ENCODE measurements around the gene IL1F10. TPM values are rescaled to one million over a fixed set of nuclear protein-coding genes. Genes with fewer than 3 reads are reported as not detected.

The IL1F10 gene
- total and polyA plus RNA-seq, 2 of the 8 experiments (the other 6 are each of a cell fraction or from before 2014, with no cell fraction given), result not detected

DNA sequence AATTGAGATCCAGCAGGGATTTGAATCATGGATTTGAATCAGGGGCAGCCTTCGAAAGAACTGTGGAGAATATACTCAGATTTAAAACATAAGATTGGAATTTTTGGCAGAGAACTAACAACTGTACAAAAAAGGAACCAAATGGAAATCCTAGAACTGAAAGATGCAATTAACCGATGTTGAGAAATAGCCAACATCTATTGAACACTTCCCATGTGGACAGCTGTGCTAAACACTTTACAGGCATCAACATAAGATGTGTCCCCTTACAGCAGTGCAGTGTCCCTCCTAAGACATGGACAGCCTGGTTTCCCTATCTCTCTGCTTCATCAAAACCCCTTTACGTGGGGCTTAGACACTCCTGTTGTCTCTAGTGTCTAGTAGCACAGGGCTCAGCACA is 56.0 kb downstream of the IL1F10 start:
- Histone ChIP-seq H2BK12ac (ENCODE audit: low read depth, low read length) (no peak overlapping the region), H2AK5ac (ENCODE audit: low read depth, low read length) (no peak overlapping the region), H3K79me1 (ENCODE audit: low read depth, low read length) (no peaks in the 10 kb centered on the region), H3K27me3 (replicated peaks in 1 of 4; ENCODE audit: control insufficient read depth in 3 of 4, extremely low read depth in 1 of 4, insufficient read depth in 3 of 4, low read length in 3 of 4) (no peaks in the 10 kb centered on the region), H3K4ac (replicated peaks; ENCODE audit: insufficient read length, low read depth, low read length) (no peak overlapping the region), H3K9me3 (ENCODE audit: insufficient read depth in 2 of 2, low read depth in 1 of 2, low read length in 1 of 2) (no peaks in the 10 kb centered on the region), H3K18ac (ENCODE audit: extremely low read depth, low read length) (no peak overlapping the region), H4K8ac (ENCODE audit: extremely low read depth, insufficient read depth, low read length) (no peak overlapping the region), H3K23ac (ENCODE audit: insufficient read length) (no peak overlapping the region), H3K14ac (ENCODE audit: insufficient read length) (no peak overlapping the region), H3K4me1 (replicated peaks in 1 of 4; ENCODE audit: control insufficient read depth in 3 of 4, insufficient read depth in 4 of 4, low read length in 3 of 4) (no peaks in the 10 kb centered on the region), H3K56ac (replicated peaks; ENCODE audit: insufficient read length, low read depth, low read length) (no peak overlapping the region), H3K36me3 (ENCODE audit: control insufficient read depth in 2 of 4, insufficient read depth in 4 of 4, low read length in 3 of 4) (no peaks in the 10 kb centered on the region), H3K79me2 (ENCODE audit: control insufficient read depth in 1 of 2, insufficient read depth in 2 of 2, low read length in 2 of 2) (no peaks in the 10 kb centered on the region), H3K9ac (replicated peaks in 1 of 4; ENCODE audit: extremely low read depth in 1 of 4, low read depth in 3 of 4, low read length in 3 of 4) (no peak overlapping the region), H3K4me3 (ENCODE audit: extremely low read depth in 1 of 4, insufficient read depth in 2 of 4, low read depth in 3 of 4, low read length in 4 of 4) (no peak overlapping the region), H3K23me2 (ENCODE audit: low read depth, low read length) (no peaks in the 10 kb centered on the region), H3K4me2 (ENCODE audit: insufficient read depth in 1 of 2, low read depth in 2 of 2, low read length in 2 of 2) (no peak overlapping the region), H4K20me1 (replicated peaks in 1 of 2; ENCODE audit: control insufficient read depth in 1 of 2, insufficient read depth in 2 of 2, low read length in 2 of 2) (peaks cover 0 to 2% of the 10 kb centered on the region in 2 experiments), H2BK120ac (replicated peaks; ENCODE audit: low read depth, low read length) (no peak overlapping the region), H3K27ac (ENCODE audit: low read depth, low read length) (no peak overlapping the region), H2BK20ac (ENCODE audit: low read length) (no peak overlapping the region), H4K91ac (replicated peaks; ENCODE audit: insufficient read length, low read length) (no peak overlapping the region), H2BK15ac (ENCODE audit: low read length) (no peak overlapping the region), H4K5ac (ENCODE audit: insufficient read length, low read depth, low read length) (no peak overlapping the region), H2AFZ (ENCODE audit: low read length) (no peak overlapping the region), H2BK5ac (ENCODE audit: low read depth, low read length) (no peak overlapping the region)
- CTCF ChIA-PET (ENCODE audit: partially characterized antibody), result interaction anchor here (1.6 to 1.7 kb wide), 2 partner anchors 10 to 13 kb away, joined by 4 to 9 read pairs; no protein-coding TSS in a partner anchor
- POLR2A ChIA-PET (ENCODE audit: partially characterized antibody), result no interaction called here
- DNase-seq (ENCODE audit: low read depth in 1 of 2, low spot score in 2 of 2), result no peak
- FAIRE-seq, result no peak
- TF ChIP-seq TAF1 (IDR thresholded peaks at IDR 0.05; ENCODE audit: low read depth, low read length) (no peak), SP1 (IDR thresholded peaks at IDR 0.05; ENCODE audit: low read depth, low read length) (no peak), CHD2 (IDR thresholded peaks at IDR 0.05; ENCODE audit: low read length) (no peak), EZH2 (IDR thresholded peaks at IDR 0.05; ENCODE audit: low read depth, low read length, severe bottlenecking) (no peak), GTF2F1 (IDR thresholded peaks at IDR 0.05; ENCODE audit: borderline replicate concordance, low read depth, low read length) (no peak), SRF (IDR thresholded peaks at IDR 0.05; ENCODE audit: low read depth, low read length) (no peak), SIRT6 (IDR thresholded peaks at IDR 0.05; ENCODE audit: low read length) (no peak), ZNF274 (IDR thresholded peaks at IDR 0.05; ENCODE audit: borderline replicate concordance, extremely low read depth, low read length) (no peak), YY1 (IDR thresholded peaks at IDR 0.05; ENCODE audit: low read depth, low read length) (no peak), SP4 (IDR thresholded peaks at IDR 0.05; ENCODE audit: low read length) (no peak), RNF2 (IDR thresholded peaks at IDR 0.05; ENCODE audit: borderline replicate concordance, low read depth, low read length, missing control alignments, poor library complexity, severe bottlenecking) (no peak), SAP30 (IDR thresholded peaks at IDR 0.05; ENCODE audit: insufficient read depth, insufficient replicate concordance, low read length) (no peak)
- TF ChIP-seq, protein P1, sequence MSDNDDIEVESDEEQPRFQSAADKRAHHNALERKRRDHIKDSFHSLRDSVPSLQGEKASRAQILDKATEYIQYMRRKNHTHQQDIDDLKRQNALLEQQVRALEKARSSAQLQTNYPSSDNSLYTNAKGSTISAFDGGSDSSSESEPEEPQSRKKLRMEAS (IDR thresholded peaks at IDR 0.05), result no peak
- WGBS, 2 experiments (ENCODE audit: extremely low coverage in 1 of 2, insufficient coverage in 1 of 2, insufficient read length in 1 of 2, insufficient replicate concordance in 2 of 2, low coverage in 1 of 2, low lambda C conversion rate in 2 of 2, missing lambda C conversion rate in 1 of 2), result 90% methylated on average over 3 of the region's 3 CpGs; no CpG with 5 or more reads in 1 of the 2 experiments
